H9 (cell line): ENCODE measurements around the gene GHR. TPM values are rescaled to one million over a fixed set of nuclear protein-coding genes. Genes with fewer than 3 reads are reported as not detected.

Experiments
- DNase-seq: peaks from one replicate; pipeline ENCODE4 v3.0.0-alpha.2; 2017
- H2AFZ ChIP-seq: one replicate; pipeline ENCODE4 v1.6.1; 2013; ENCODE audit warnings: mild to moderate bottlenecking, low read length, control low read depth, moderate library complexity
- H2AK5ac ChIP-seq: 2 replicates; pipeline ENCODE4 v1.6.1; 2013; ENCODE audit warnings: low read length, control low read depth, mixed read lengths; ENCODE audit not compliant: insufficient read length
- H2BK120ac ChIP-seq: one replicate; pipeline ENCODE4 v1.6.1; 2013; ENCODE audit warnings: low read depth, mild to moderate bottlenecking, low read length, control low read depth, inconsistent platforms; ENCODE audit not compliant: poor library complexity, severe bottlenecking
- H2BK12ac ChIP-seq: 2 replicates; pipeline ENCODE4 v1.6.1; 2013; ENCODE audit warnings: low read length, control low read depth, mixed read lengths, low read depth; ENCODE audit not compliant: insufficient read length
- H2BK15ac ChIP-seq: 2 replicates; pipeline ENCODE4 v1.6.1; 2013; ENCODE audit warnings: low read depth, low read length, control low read depth
- H2BK20ac ChIP-seq: one replicate; pipeline ENCODE4 v1.6.1; 2013; ENCODE audit warnings: low read depth, mild to moderate bottlenecking, low read length, control low read depth, inconsistent platforms; ENCODE audit not compliant: poor library complexity, severe bottlenecking
- H2BK5ac ChIP-seq: 2 replicates; pipeline ENCODE4 v1.6.1; 2013; ENCODE audit warnings: low read length, control low read depth, mixed read lengths; ENCODE audit not compliant: insufficient read length
- H3K14ac ChIP-seq: 2 replicates; pipeline ENCODE4 v1.6.1; 2013; ENCODE audit warnings: low read length, control low read depth; ENCODE audit not compliant: insufficient read depth
- H3K18ac ChIP-seq: 2 replicates; pipeline ENCODE4 v1.6.1; 2013; ENCODE audit warnings: low read depth, mild to moderate bottlenecking, mixed read lengths, low read length, control low read depth; ENCODE audit not compliant: insufficient read length
- H3K23ac ChIP-seq: 2 replicates; pipeline ENCODE4 v1.6.1; 2013; ENCODE audit warnings: low read length, control low read depth, mixed read lengths, low read depth; ENCODE audit not compliant: insufficient read length
- H3K23me2 ChIP-seq: 2 replicates; pipeline ENCODE4 v1.6.1; 2013; ENCODE audit warnings: low read depth, mild to moderate bottlenecking, mixed read lengths, low read length, control low read depth; ENCODE audit not compliant: insufficient read length, poor library complexity, severe bottlenecking
- H3K27ac ChIP-seq: 2 replicates; pipeline ENCODE4 v1.5.1; 2013; ENCODE audit warnings: low read length, control low read depth, mixed read lengths, low read depth; ENCODE audit not compliant: insufficient read length
- H3K27me3 ChIP-seq: 2 replicates; pipeline ENCODE4 v1.6.1; 2013; ENCODE audit warnings: low read length, control low read depth, inconsistent platforms; ENCODE audit not compliant: insufficient read depth
- H3K4ac ChIP-seq: 2 replicates; pipeline ENCODE4 v1.6.1; 2013; ENCODE audit warnings: low read depth, mild to moderate bottlenecking, control low read depth, inconsistent platforms, low read length, moderate library complexity
- H3K4me1 ChIP-seq: 2 replicates; pipeline ENCODE4 v1.6.1; 2013; ENCODE audit warnings: low read length, control low read depth, inconsistent platforms; ENCODE audit not compliant: insufficient read depth
- H3K4me2 ChIP-seq: 2 replicates; pipeline ENCODE4 v1.6.1; 2013; ENCODE audit warnings: low read length, control low read depth, mixed read lengths; ENCODE audit not compliant: insufficient read length, insufficient read depth
- H3K56ac ChIP-seq: 2 replicates; pipeline ENCODE4 v1.6.1; 2013; ENCODE audit warnings: low read depth, mild to moderate bottlenecking, mixed read lengths, low read length, control low read depth; ENCODE audit not compliant: insufficient read length
- H3K79me1 ChIP-seq: 2 replicates; pipeline ENCODE4 v1.6.1; 2013; ENCODE audit warnings: low read depth, mild to moderate bottlenecking, moderate library complexity, low read length, control low read depth, inconsistent platforms; ENCODE audit not compliant: insufficient read depth, poor library complexity, severe bottlenecking
- H3K79me2 ChIP-seq: 2 replicates; pipeline ENCODE4 v1.6.1; 2013; ENCODE audit warnings: low read length, control low read depth, inconsistent platforms; ENCODE audit not compliant: insufficient read depth
- H3K9ac ChIP-seq: 2 replicates; pipeline ENCODE4 v1.6.1; 2013; ENCODE audit warnings: low read length, control low read depth, mixed read lengths; ENCODE audit not compliant: insufficient read length; ENCODE audit errors: extremely low read depth
- H3K9me3 ChIP-seq: one replicate; pipeline ENCODE4 v1.6.1; 2013; ENCODE audit warnings: low read depth, low read length, inconsistent platforms; ENCODE audit not compliant: control insufficient read depth
- H3T11ph ChIP-seq: one replicate; pipeline ENCODE4 v1.6.1; 2013; ENCODE audit warnings: mild to moderate bottlenecking, low read length, control low read depth, inconsistent platforms
- H4K20me1 ChIP-seq: one replicate; pipeline ENCODE4 v1.6.1; 2013; ENCODE audit not compliant: control insufficient read depth, insufficient read length, insufficient read depth
- H4K5ac ChIP-seq: 2 replicates; pipeline ENCODE4 v1.6.1; 2013; ENCODE audit warnings: low read depth, mild to moderate bottlenecking, mixed read lengths, low read length, control low read depth; ENCODE audit not compliant: insufficient read length
- H4K8ac ChIP-seq: replicated peaks from 2 replicates; pipeline ENCODE4 v1.6.1; 2013; ENCODE audit warnings: low read length, control low read depth, mixed read lengths, low read depth; ENCODE audit not compliant: insufficient read length
- H4K91ac ChIP-seq: 2 replicates; pipeline ENCODE4 v1.6.1; 2013; ENCODE audit warnings: low read depth, mild to moderate bottlenecking, moderate library complexity, mixed read lengths, low read length, control low read depth; ENCODE audit not compliant: insufficient read length
- H3K27ac Mint-ChIP-seq, 3 experiments: 2 replicates in 2 of 3; 3 replicates in 1 of 3; pipeline ENCODE4 v1.8.0; 2020 to 2021; ENCODE audit warnings: mixed read lengths in 3 of 3, mild to moderate bottlenecking in 1 of 3, moderate library complexity in 1 of 3
- H3K27me3 Mint-ChIP-seq: 2 replicates; pipeline ENCODE4 v1.8.0; 2021; ENCODE audit warnings: low read depth, mild to moderate bottlenecking, moderate library complexity, mixed read lengths
- H3K36me3 Mint-ChIP-seq, 3 experiments: 2 replicates in 2 of 3; 3 replicates in 1 of 3; pipeline ENCODE4 v1.8.0; 2020 to 2021; ENCODE audit warnings: low read depth in 3 of 3, mixed read lengths in 3 of 3; ENCODE audit not compliant: insufficient read depth in 1 of 3
- H3K4me1 Mint-ChIP-seq, 2 experiments: 2 replicates each; pipeline ENCODE4 v1.8.0; 2020; ENCODE audit warnings: mixed read lengths in 2 of 2
- H3K4me3 Mint-ChIP-seq, 2 experiments: 2 replicates in 1 of 2; 3 replicates in 1 of 2; pipeline ENCODE4 v1.8.0; 2020 to 2021; ENCODE audit warnings: mild to moderate bottlenecking in 2 of 2, mixed read lengths in 2 of 2, moderate library complexity in 1 of 2
- H3K9me3 Mint-ChIP-seq, 2 experiments: 2 replicates in 1 of 2; 3 replicates in 1 of 2; pipeline ENCODE4 v1.8.0; 2020; ENCODE audit warnings: mild to moderate bottlenecking in 2 of 2, mixed read lengths in 2 of 2, moderate library complexity in 1 of 2
- WGBS: extraction: QIAGEN DNeasy Blood & Tissue Kit; methylation state at CpG from one replicate; pipeline ENCODE4 v1.1.7; 2013; ENCODE audit warnings: missing lambda C conversion rate, low lambda C conversion rate, mixed read lengths; ENCODE audit not compliant: insufficient read length; ENCODE audit errors: extremely low coverage; 5-methylcytosine and 5-hydroxymethylcytosine counted together
- total RNA-seq: library from RNA; stranded (reverse); gene quantifications from 2 replicates; pipeline ENCODE4 v1.2.1, GENCODE V29; 2021
- TF ChIP-seq, protein P1 (sequence below): fragments of 200-600 bp; sonication (generic); conservative IDR thresholded peaks from 3 replicates; pipeline ENCODE4 v1.8.0; 2021; ENCODE audit warnings: antibody characterized with exemption, mild to moderate bottlenecking

Gene GHR
- total RNA-seq, 1 experiment from 2014 or later, result 0.20 TPM

DNA sequence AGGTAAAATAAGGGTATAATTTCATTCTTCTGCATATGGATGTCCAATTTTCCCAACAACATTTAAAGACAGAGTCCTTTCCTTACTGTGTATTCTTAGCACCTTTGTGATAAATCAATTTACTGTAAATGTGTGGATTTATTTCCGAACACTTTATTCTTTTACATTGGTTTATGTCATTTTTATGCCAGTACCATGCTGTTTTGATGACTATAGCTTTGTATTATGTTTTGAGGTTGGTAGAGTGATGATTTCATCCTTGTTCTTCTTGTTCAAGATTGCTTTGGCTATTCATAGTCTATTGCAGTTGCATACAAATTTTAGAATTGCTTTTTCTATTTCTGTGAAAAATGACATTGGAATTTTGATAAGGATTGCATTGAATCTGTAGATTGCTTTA is 280.0 kb downstream of the GHR start:
- Mint-ChIP-seq H3K9me3 (peaks cover 20 to 30% of the 10 kb centered on the region in 2 experiments; a peak in 4 of 5 replicates), H3K27me3 (no peaks in the 10 kb centered on the region), H3K27ac (no peak overlapping the region), H3K36me3 (peaks cover 0 to 1% (median 0%) of the 10 kb centered on the region in 3 experiments; a peak in 1 of 7 replicates), H3K4me3 (no peak overlapping the region), H3K4me1 (no peaks in the 10 kb centered on the region)
- Histone ChIP-seq H3K23me2 (no peaks in the 10 kb centered on the region), H2AK5ac (no peak overlapping the region), H4K8ac (no peak overlapping the region), H2AFZ (no peak overlapping the region), H4K91ac (no peak overlapping the region), H3K9me3 (no peaks in the 10 kb centered on the region), H3K27me3 (no peaks in the 10 kb centered on the region), H3K23ac (no peak overlapping the region), H3K4me1 (no peaks in the 10 kb centered on the region), H3T11ph (no peak overlapping the region), H4K5ac (no peak overlapping the region), H3K4ac (no peak overlapping the region), H3K79me1 (no peaks in the 10 kb centered on the region), H3K9ac (no peak overlapping the region), H3K27ac (no peak overlapping the region), H3K4me2 (no peak overlapping the region), H3K18ac (no peak overlapping the region), H2BK15ac (no peak overlapping the region), H3K56ac (no peak overlapping the region), H2BK12ac (no peak overlapping the region), H4K20me1 (no peaks in the 10 kb centered on the region), H3K79me2 (no peaks in the 10 kb centered on the region), H2BK5ac (no peak overlapping the region), H2BK20ac (no peak overlapping the region), H2BK120ac (no peak overlapping the region), H3K14ac (no peak overlapping the region)
- no CpG with 5 or more reads among the region's 1 CpG for WGBS
- TF ChIP-seq, protein P1, sequence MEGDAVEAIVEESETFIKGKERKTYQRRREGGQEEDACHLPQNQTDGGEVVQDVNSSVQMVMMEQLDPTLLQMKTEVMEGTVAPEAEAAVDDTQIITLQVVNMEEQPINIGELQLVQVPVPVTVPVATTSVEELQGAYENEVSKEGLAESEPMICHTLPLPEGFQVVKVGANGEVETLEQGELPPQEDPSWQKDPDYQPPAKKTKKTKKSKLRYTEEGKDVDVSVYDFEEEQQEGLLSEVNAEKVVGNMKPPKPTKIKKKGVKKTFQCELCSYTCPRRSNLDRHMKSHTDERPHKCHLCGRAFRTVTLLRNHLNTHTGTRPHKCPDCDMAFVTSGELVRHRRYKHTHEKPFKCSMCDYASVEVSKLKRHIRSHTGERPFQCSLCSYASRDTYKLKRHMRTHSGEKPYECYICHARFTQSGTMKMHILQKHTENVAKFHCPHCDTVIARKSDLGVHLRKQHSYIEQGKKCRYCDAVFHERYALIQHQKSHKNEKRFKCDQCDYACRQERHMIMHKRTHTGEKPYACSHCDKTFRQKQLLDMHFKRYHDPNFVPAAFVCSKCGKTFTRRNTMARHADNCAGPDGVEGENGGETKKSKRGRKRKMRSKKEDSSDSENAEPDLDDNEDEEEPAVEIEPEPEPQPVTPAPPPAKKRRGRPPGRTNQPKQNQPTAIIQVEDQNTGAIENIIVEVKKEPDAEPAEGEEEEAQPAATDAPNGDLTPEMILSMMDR, result no peak
- DNase-seq, result no peak
